ENCODE results near the gene TSNAX. TPM values are rescaled to one million over a fixed set of nuclear protein-coding genes. Genes with fewer than 3 reads are reported as not detected.

The TSNAX gene
- total RNA-seq, 1 experiment from 2014 or later: 47.1 TPM

DNA sequence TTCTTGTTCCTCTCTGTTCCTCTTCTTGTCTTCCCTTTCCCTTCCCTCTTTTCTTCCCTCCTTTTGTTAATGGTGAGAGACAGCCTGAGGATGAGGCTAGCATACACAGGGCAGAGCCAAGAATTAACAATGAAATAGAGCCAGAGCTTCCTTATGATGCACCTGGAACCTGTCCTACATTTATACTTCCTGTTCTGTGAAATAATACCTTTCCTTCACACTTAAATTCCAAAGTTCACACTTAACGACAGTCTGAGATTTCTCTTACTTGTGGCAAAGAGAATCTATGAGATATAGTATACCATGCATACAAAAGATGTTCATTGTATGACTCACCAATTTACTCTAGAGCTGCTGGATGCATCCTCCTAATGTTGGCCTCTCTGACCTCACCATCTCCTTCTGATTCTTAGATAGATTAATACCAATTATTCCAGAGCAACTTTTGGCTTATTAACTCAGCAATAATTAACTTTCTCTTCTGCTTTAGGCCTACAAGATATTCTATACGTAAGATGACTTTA is 30.8 kb upstream of the TSNAX start:
- no TSS peak for BruUV-seq (replicated peaks)
- TF ChIP-seq JUND (IDR thresholded peaks at IDR 0.05): no peak
- TF ChIP-seq, protein P1, sequence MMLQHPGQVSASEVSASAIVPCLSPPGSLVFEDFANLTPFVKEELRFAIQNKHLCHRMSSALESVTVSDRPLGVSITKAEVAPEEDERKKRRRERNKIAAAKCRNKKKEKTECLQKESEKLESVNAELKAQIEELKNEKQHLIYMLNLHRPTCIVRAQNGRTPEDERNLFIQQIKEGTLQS (IDR thresholded peaks at IDR 0.05): no peak
- TF ChIP-seq ZFX (IDR thresholded peaks at IDR 0.05): no peak
- TF ChIP-seq EZH2phosphoT487 (IDR thresholded peaks at IDR 0.05; ENCODE audit: borderline replicate concordance): no peak
- TF ChIP-seq, protein P2, sequence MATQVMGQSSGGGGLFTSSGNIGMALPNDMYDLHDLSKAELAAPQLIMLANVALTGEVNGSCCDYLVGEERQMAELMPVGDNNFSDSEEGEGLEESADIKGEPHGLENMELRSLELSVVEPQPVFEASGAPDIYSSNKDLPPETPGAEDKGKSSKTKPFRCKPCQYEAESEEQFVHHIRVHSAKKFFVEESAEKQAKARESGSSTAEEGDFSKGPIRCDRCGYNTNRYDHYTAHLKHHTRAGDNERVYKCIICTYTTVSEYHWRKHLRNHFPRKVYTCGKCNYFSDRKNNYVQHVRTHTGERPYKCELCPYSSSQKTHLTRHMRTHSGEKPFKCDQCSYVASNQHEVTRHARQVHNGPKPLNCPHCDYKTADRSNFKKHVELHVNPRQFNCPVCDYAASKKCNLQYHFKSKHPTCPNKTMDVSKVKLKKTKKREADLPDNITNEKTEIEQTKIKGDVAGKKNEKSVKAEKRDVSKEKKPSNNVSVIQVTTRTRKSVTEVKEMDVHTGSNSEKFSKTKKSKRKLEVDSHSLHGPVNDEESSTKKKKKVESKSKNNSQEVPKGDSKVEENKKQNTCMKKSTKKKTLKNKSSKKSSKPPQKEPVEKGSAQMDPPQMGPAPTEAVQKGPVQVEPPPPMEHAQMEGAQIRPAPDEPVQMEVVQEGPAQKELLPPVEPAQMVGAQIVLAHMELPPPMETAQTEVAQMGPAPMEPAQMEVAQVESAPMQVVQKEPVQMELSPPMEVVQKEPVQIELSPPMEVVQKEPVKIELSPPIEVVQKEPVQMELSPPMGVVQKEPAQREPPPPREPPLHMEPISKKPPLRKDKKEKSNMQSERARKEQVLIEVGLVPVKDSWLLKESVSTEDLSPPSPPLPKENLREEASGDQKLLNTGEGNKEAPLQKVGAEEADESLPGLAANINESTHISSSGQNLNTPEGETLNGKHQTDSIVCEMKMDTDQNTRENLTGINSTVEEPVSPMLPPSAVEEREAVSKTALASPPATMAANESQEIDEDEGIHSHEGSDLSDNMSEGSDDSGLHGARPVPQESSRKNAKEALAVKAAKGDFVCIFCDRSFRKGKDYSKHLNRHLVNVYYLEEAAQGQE (IDR thresholded peaks at IDR 0.05; ENCODE audit: low read depth): no peak

More for the DNA sequence above, 30.8 kb upstream of the TSNAX start:
- Histone ChIP-seq H3K4me1 (ENCODE audit: control insufficient read depth in 1 of 2, insufficient read depth in 2 of 2, low read length in 2 of 2) (no peaks in the 10 kb centered on the region), H3K9me2 (ENCODE audit: insufficient read depth) (no peaks in the 10 kb centered on the region), H3K4me2 (ENCODE audit: low read length) (no peak overlapping the region), H3K4me3 (replicated peaks in 1 of 2; ENCODE audit: low read depth in 1 of 2, low read length in 2 of 2) (no peak overlapping the region), H3K36me3 (ENCODE audit: control insufficient read depth in 1 of 2, insufficient read depth in 2 of 2, low read length in 2 of 2) (no peaks in the 10 kb centered on the region), H3K27ac (ENCODE audit: low read depth, low read length) (no peak overlapping the region), H2AFZ (ENCODE audit: low read depth, low read length, poor library complexity, severe bottlenecking) (no peak overlapping the region), H3K79me2 (ENCODE audit: insufficient read depth, low read length) (no peaks in the 10 kb centered on the region), H4K20me1 (ENCODE audit: insufficient read depth) (no peaks in the 10 kb centered on the region), H3K9me3 (ENCODE audit: control insufficient read depth in 1 of 2, insufficient read depth in 1 of 2, low read depth in 1 of 2, low read length in 2 of 2) (peaks cover 12 to 17% of the 10 kb centered on the region in 2 experiments; a peak in 3 of 4 replicates), H3K9ac (ENCODE audit: low read length) (no peak overlapping the region), H3K27me3 (ENCODE audit: insufficient read depth, low read length) (no peaks in the 10 kb centered on the region)
- CTCF ChIA-PET: no interaction called here
- POLR2A ChIA-PET: no interaction called here
- ATAC-seq: no peak
- no peak for DNase-seq (ENCODE audit: low read depth, low spot score)
- RAD21 ChIA-PET (ENCODE audit: low non-redundant PET in 1 of 2, low total read pairs in 2 of 2, uncharacterized antibody in 2 of 2, unreplicated experiment in 2 of 2): no interaction called here
- intact Hi-C loops (cut with micrococcal nuclease): no loop called here
